Measurements from ENCODE around the gene ELAC1.

The ELAC1 gene

DNA sequence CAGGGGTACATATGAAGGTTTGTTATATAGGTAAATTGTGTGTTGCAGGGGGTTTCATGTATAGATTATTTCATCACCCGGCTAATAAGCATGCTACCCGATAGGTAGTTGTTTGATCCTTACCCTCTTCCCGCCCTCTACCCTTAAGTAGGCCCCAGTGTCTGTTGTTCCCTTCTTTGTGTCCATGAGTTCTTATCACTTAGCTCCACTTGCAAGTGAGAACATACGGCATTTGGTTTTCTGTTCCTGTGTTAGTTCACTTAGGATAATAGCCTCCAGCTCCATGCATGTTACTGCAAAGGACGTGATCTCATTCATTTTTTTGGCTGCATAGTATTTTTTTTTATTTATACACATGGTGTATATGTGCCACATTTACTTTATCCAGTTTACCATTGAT, 34.2 kb upstream of the ELAC1 start:
- DNase-seq (ENCODE audit: extremely low read depth, insufficient read length), result no peak
- Histone ChIP-seq H3K4me3 (replicated peaks; ENCODE audit: low read depth, low read length) (no peak overlapping the region), H3K36me3 (ENCODE audit: control insufficient read depth, insufficient read depth, low read length) (peaks cover 4% of the 10 kb centered on the region), H3K27me3 (replicated peaks; ENCODE audit: control insufficient read depth, insufficient read depth, low read length) (no peaks in the 10 kb centered on the region)
- TF ChIP-seq, protein P1, sequence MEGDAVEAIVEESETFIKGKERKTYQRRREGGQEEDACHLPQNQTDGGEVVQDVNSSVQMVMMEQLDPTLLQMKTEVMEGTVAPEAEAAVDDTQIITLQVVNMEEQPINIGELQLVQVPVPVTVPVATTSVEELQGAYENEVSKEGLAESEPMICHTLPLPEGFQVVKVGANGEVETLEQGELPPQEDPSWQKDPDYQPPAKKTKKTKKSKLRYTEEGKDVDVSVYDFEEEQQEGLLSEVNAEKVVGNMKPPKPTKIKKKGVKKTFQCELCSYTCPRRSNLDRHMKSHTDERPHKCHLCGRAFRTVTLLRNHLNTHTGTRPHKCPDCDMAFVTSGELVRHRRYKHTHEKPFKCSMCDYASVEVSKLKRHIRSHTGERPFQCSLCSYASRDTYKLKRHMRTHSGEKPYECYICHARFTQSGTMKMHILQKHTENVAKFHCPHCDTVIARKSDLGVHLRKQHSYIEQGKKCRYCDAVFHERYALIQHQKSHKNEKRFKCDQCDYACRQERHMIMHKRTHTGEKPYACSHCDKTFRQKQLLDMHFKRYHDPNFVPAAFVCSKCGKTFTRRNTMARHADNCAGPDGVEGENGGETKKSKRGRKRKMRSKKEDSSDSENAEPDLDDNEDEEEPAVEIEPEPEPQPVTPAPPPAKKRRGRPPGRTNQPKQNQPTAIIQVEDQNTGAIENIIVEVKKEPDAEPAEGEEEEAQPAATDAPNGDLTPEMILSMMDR (IDR thresholded peaks at IDR 0.05; ENCODE audit: insufficient read depth, low read length, poor library complexity, severe bottlenecking), result no peak

DNA sequence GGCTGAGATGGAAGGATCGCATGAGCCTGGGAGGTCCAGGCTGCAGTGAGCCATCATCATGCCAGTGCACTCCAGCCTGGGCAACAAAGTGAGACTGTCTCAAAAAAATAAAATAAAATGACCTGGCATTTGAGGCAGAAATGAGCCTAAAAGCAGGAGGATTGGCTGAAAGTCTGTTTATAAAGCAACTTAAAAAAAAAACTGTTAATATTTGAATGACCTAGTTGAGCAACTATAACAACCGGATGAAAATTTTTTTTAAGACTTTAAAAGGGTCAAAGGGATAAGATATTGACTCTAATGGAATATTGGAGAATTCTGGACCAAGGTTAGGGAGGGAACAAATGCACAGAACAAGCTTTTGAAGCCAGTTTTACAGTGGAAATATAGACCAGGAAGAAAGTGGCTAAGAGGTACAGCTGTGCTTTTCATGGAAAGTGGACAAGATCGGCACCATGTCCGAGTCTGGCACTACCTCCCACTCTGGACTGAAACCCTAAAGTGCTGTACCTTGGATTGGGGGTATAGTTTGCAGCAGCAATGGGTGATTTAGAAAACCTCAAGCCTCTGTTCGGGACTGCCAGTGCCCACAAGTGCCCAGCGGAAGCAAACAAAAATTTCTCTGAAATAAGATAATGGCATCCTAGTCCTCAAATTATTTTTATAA, 33.2 kb upstream of the ELAC1 start:
- no peak for DNase-seq (ENCODE audit: extremely low read depth, insufficient read length)
- Histone ChIP-seq H3K36me3 (ENCODE audit: control insufficient read depth, insufficient read depth, low read length) (peaks cover 3% of the 10 kb centered on the region; the same call in 1 of the 2 replicates), H3K4me3 (replicated peaks; ENCODE audit: low read depth, low read length) (no peak overlapping the region), H3K27me3 (replicated peaks; ENCODE audit: control insufficient read depth, insufficient read depth, low read length) (no peaks in the 10 kb centered on the region)
- TF ChIP-seq, protein P1 (IDR thresholded peaks at IDR 0.05; ENCODE audit: insufficient read depth, low read length, poor library complexity, severe bottlenecking), result no peak

DNA sequence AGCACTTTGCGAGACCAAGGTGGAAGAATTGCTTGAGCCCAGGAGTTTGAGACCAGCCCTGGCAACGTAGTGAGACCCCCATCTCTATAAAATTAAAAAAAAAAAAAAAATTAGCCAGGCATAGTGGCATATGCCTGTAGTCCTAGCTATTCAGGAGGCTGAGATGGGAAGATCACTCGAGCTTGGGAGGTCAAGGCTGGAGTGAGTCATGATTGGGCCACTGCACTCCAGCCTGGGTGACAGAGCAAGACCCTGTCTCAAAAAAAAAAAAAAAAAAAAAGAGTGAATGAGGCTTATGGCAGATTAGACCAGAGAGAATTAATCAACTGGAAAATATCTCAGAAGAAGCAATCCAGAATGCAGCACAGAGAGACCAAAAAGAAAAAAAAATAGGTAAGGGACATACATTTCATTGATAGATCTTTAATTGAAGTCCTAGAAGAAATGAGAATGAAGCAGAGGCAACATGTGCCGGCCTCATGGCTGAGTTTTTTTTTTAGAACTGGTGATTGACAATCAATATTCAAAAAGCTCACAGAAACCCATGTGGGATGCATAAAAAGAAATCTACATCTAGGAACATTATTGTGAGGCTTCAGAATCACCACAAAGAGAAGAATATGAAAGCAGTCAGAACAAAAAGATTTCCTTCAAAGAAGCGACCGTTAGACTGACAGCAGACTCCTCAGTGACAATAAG, 32.2 kb upstream of the ELAC1 start:
- peaks cover 5% of the 10 kb centered on the region for H3K36me3 ChIP-seq (ENCODE audit: control insufficient read depth, insufficient read depth, low read length)

DNA sequence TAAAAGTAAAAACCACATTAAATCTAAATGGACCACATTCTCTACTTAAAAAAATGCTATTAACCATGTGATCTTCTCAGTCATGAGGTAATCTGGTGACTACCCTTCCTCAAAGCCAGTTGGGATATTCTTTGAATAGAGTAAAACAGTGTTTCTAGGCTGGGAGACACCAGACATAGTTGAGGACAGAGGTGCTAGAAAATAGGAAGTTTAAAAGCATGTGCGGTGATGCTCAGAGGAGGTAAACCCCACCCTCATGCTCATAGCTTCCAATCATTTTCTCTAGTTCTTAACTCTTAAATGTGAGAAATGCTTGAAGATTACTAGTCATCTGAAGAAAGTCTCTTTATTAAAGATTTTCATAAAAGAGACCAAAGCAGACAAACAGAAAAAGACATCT, 30.7 kb upstream of the ELAC1 start:
- Histone ChIP-seq H3K27me3 (replicated peaks; ENCODE audit: control insufficient read depth, insufficient read depth, low read length) (no peaks in the 10 kb centered on the region), H3K4me3 (replicated peaks; ENCODE audit: low read depth, low read length) (no peak overlapping the region), H3K36me3 (ENCODE audit: control insufficient read depth, insufficient read depth, low read length) (peaks cover 5% of the 10 kb centered on the region)
- TF ChIP-seq, protein P1 (IDR thresholded peaks at IDR 0.05; ENCODE audit: insufficient read depth, low read length, poor library complexity, severe bottlenecking), result no peak
- no peak for DNase-seq (ENCODE audit: extremely low read depth, insufficient read length)

More for the DNA sequence above, 32.2 kb upstream of the ELAC1 start:
- H3K27me3 ChIP-seq (replicated peaks; ENCODE audit: control insufficient read depth, insufficient read depth, low read length), result no peaks in the 10 kb centered on the region
- TF ChIP-seq, protein P1 (IDR thresholded peaks at IDR 0.05; ENCODE audit: insufficient read depth, low read length, poor library complexity, severe bottlenecking), result no peak
- no peak for DNase-seq (ENCODE audit: extremely low read depth, insufficient read length)
- H3K4me3 ChIP-seq (replicated peaks; ENCODE audit: low read depth, low read length), result no peak overlapping the region

DNA sequence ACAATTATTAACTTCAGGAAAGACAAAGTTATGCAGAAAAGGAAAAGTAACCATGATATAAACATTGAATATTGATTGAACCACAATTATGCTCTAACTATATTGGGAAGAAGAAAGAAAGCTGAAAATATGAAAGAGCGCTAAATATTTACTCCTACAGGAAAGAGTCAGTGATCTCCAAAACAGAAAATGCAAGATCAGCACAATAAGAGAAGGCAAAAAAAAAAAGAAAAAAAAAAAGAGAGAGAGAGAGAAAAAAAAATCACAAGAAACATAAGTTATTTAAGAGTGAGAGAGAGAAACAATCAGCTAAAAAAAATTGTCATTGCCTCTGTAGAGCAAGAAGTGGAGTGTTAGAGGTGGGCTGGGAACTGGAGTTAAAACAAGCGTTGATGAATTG, 28.9 kb upstream of the ELAC1 start:
- TF ChIP-seq, protein P1 (IDR thresholded peaks at IDR 0.05; ENCODE audit: insufficient read depth, low read length, poor library complexity, severe bottlenecking), result no peak
- no peak for DNase-seq (ENCODE audit: extremely low read depth, insufficient read length)
- H3K36me3 ChIP-seq (ENCODE audit: control insufficient read depth, insufficient read depth, low read length), result peaks cover 5% of the 10 kb centered on the region
- no peak overlapping the region for H3K4me3 ChIP-seq (replicated peaks; ENCODE audit: low read depth, low read length)
- H3K27me3 ChIP-seq (replicated peaks; ENCODE audit: control insufficient read depth, insufficient read depth, low read length), result no peaks in the 10 kb centered on the region

Measured in GM06990 (cell line).